IMR-90 (cell line): ENCODE data around the gene OR7D4. TPM values are rescaled to one million over a fixed set of nuclear protein-coding genes. Genes with fewer than 3 reads are reported as not detected.

Experiments used
- ATAC-seq: fragments of 200-7000 bp; cut with Tn5 transposase; 2 replicates; pipeline ENCODE4 v1.9.1; 2020; ENCODE audit warnings: low read depth, mild to moderate bottlenecking, moderate library complexity
- Bru-seq: library from RNA; stranded (reverse); fragments of 400-500 nt; gene quantifications from one replicate; lab custom pipeline; 2021; lab: Mats Ljungman, UMichigan
- BruChase-seq, 2 experiments: library from RNA; stranded (reverse); fragments of 400-500 nt; gene quantifications; one replicate each; lab custom pipeline; 2021; lab: Mats Ljungman, UMichigan
- BruUV-seq: library from RNA; stranded (reverse); fragments of 400-500 nt; replicated peaks from 2 replicates; lab custom pipeline; 2021; lab: Mats Ljungman, UMichigan
- CTCF ChIA-PET: fragments of 300-600 bp; formaldehyde crosslinking; extraction: SDS; loops from one replicate; lab custom pipeline; 2021; ENCODE audit warnings: antibody characterized with exemption; lab: Yijun Ruan, JAX
- POLR2A ChIA-PET: fragments of 300-600 bp; sonication (Branson Sonifier 250); formaldehyde crosslinking; loops from one replicate; lab custom pipeline; 2022; ENCODE audit warnings: antibody characterized with exemption; ENCODE audit not compliant: unreplicated experiment; lab: Charles Lee
- DNase-seq: peaks from one replicate; pipeline ENCODE4 v3.0.0; 2013
- H2AFZ ChIP-seq: replicated peaks from 2 replicates; pipeline ENCODE3; 2013; ENCODE audit warnings: low read length, mild to moderate bottlenecking; ENCODE audit not compliant: poor library complexity
- H2AK5ac ChIP-seq: 2 replicates; pipeline ENCODE4 v1.6.1; 2013; ENCODE audit warnings: low read depth, low read length, inconsistent platforms
- H2AK9ac ChIP-seq: replicated peaks from 2 replicates; pipeline ENCODE3; 2013; ENCODE audit warnings: mild to moderate bottlenecking, low read depth, low read length, moderate library complexity; ENCODE audit not compliant: poor library complexity
- H2BK120ac ChIP-seq: 2 replicates; pipeline ENCODE4 v1.6.1; 2013; ENCODE audit warnings: low read depth, low read length, inconsistent platforms
- H2BK15ac ChIP-seq: 3 replicates; pipeline ENCODE4 v1.6.1; 2013; ENCODE audit warnings: low read depth, low read length, inconsistent platforms
- H2BK20ac ChIP-seq: 2 replicates; pipeline ENCODE4 v1.6.1; 2013; ENCODE audit warnings: low read depth, mild to moderate bottlenecking, inconsistent platforms, low read length, moderate library complexity
- H2BK5ac ChIP-seq: 2 replicates; pipeline ENCODE4 v1.6.1; 2013; ENCODE audit warnings: mild to moderate bottlenecking, low read depth, low read length, inconsistent platforms; ENCODE audit not compliant: poor library complexity, severe bottlenecking
- H3K14ac ChIP-seq: replicated peaks from 2 replicates; pipeline ENCODE4 v1.6.1; 2013; ENCODE audit warnings: low read depth, low read length, inconsistent platforms
- H3K18ac ChIP-seq: 2 replicates; pipeline ENCODE4 v1.6.1; 2013; ENCODE audit warnings: low read depth, low read length, control low read depth
- H3K23ac ChIP-seq: 2 replicates; pipeline ENCODE4 v1.6.1; 2013; ENCODE audit warnings: low read depth, low read length, inconsistent platforms
- H3K27ac ChIP-seq: 2 replicates; pipeline ENCODE4 v1.5.1; 2013; ENCODE audit warnings: mild to moderate bottlenecking, control low read depth, low read length; ENCODE audit not compliant: insufficient read depth
- H3K27me3 ChIP-seq: 2 replicates; pipeline ENCODE4 v1.6.1; 2013; ENCODE audit warnings: low read length; ENCODE audit not compliant: control insufficient read depth, insufficient read depth
- H3K36me3 ChIP-seq: 2 replicates; pipeline ENCODE4 v1.6.1; 2013; ENCODE audit warnings: low read length, mixed read lengths; ENCODE audit not compliant: control insufficient read depth, insufficient read depth
- H3K4ac ChIP-seq: 2 replicates; pipeline ENCODE4 v1.6.1; 2013; ENCODE audit warnings: low read depth, low read length, inconsistent platforms
- H3K4me1 ChIP-seq: 2 replicates; pipeline ENCODE4 v1.6.1; 2013; ENCODE audit warnings: low read length, mixed read lengths; ENCODE audit not compliant: control insufficient read depth, insufficient read depth
- H3K4me2 ChIP-seq: 2 replicates; pipeline ENCODE4 v1.6.1; 2013; ENCODE audit warnings: low read depth, mild to moderate bottlenecking, control low read depth, low read length, moderate library complexity
- H3K4me3 ChIP-seq: 2 replicates; pipeline ENCODE4 v1.5.1; 2013; ENCODE audit warnings: low read depth, mild to moderate bottlenecking, control low read depth, low read length, moderate library complexity; ENCODE audit not compliant: insufficient read depth
- H3K56ac ChIP-seq: 2 replicates; pipeline ENCODE4 v1.6.1; 2013; ENCODE audit warnings: low read length, inconsistent platforms; ENCODE audit not compliant: insufficient read depth; ENCODE audit errors: extremely low read depth
- H3K79me1 ChIP-seq, 2 experiments: 2 replicates each; pipeline ENCODE4 v1.6.1; 2013; ENCODE audit warnings: low read length in 2 of 2, inconsistent platforms in 1 of 2, low read depth in 1 of 2
- H3K9ac ChIP-seq: 2 replicates; pipeline ENCODE4 v1.6.1; 2013; ENCODE audit warnings: low read depth, low read length, control low read depth
- H3K9me1 ChIP-seq: 2 replicates; pipeline ENCODE4 v1.6.1; 2013; ENCODE audit warnings: low read length, inconsistent platforms; ENCODE audit not compliant: insufficient read depth
- H3K9me3 ChIP-seq: 2 replicates; pipeline ENCODE4 v1.6.1; 2013; ENCODE audit warnings: low read length; ENCODE audit not compliant: control insufficient read depth, insufficient read depth
- H4K20me1 ChIP-seq: 2 replicates; pipeline ENCODE4 v1.6.1; 2013; ENCODE audit warnings: low read length, inconsistent platforms; ENCODE audit not compliant: insufficient read depth
- H4K5ac ChIP-seq: 2 replicates; pipeline ENCODE4 v1.6.1; 2013; ENCODE audit warnings: mild to moderate bottlenecking, low read depth, low read length, control low read depth
- H4K8ac ChIP-seq, 2 experiments: 2 replicates each; pipeline ENCODE4 v1.6.1; 2013; ENCODE audit warnings: low read depth in 2 of 2, low read length in 2 of 2, control low read depth in 1 of 2, inconsistent platforms in 1 of 2
- H4K91ac ChIP-seq: 2 replicates; pipeline ENCODE4 v1.6.1; 2013; ENCODE audit warnings: low read depth, low read length, inconsistent platforms; ENCODE audit not compliant: insufficient read depth
- BHLHE40 ChIP-seq: fragments of 150-350 bp; IDR thresholded peaks from 2 replicates; pipeline ENCODE4 v1.6.1; 2016; ENCODE audit warnings: mild to moderate bottlenecking, low read depth, low read length
- CEBPB ChIP-seq: IDR thresholded peaks from 2 replicates; pipeline ENCODE4 v1.6.1; 2012; ENCODE audit warnings: low read depth, low read length, improper control_type of control experiment
- CHD1 ChIP-seq: IDR thresholded peaks from 2 replicates; pipeline ENCODE4 v1.6.1; 2012; ENCODE audit warnings: low read depth, low read length, improper control_type of control experiment
- CTCF ChIP-seq: conservative IDR thresholded peaks from 2 replicates; pipeline ENCODE4 v1.5.1; 2012; ENCODE audit warnings: mild to moderate bottlenecking, low read depth, low read length, improper control_type of control experiment
- ELK1 ChIP-seq: fragments of 150-350 bp; IDR thresholded peaks from 2 replicates; pipeline ENCODE4 v1.6.1; 2016; ENCODE audit warnings: low read depth, mild to moderate bottlenecking, low read length, moderate library complexity, borderline replicate concordance
- FOS ChIP-seq: fragments of 150-350 bp; IDR thresholded peaks from 2 replicates; pipeline ENCODE4 v1.6.1; 2016; ENCODE audit warnings: low read depth, low read length
- MAFK ChIP-seq: IDR thresholded peaks from 2 replicates; pipeline ENCODE4 v1.6.1; 2012; ENCODE audit warnings: low read depth, low read length, improper control_type of control experiment
- MAZ ChIP-seq: IDR thresholded peaks from 2 replicates; pipeline ENCODE4 v1.6.1; 2012; ENCODE audit warnings: low read depth, mild to moderate bottlenecking, low read length, improper control_type of control experiment, moderate library complexity, borderline replicate concordance
- MXI1 ChIP-seq: IDR thresholded peaks from 2 replicates; pipeline ENCODE4 v1.6.1; 2012; ENCODE audit warnings: low read depth, mild to moderate bottlenecking, low read length, moderate library complexity, borderline replicate concordance
- NFE2L2 ChIP-seq: fragments of 150-350 bp; IDR thresholded peaks from 2 replicates; pipeline ENCODE4 v1.6.1; 2016; ENCODE audit warnings: low read depth, mild to moderate bottlenecking, low read length
- POLR2A ChIP-seq: IDR thresholded peaks from 2 replicates; pipeline ENCODE4 v1.6.1; 2012; ENCODE audit warnings: mild to moderate bottlenecking, low read depth, low read length
- RAD21 ChIP-seq: IDR thresholded peaks from 2 replicates; pipeline ENCODE4 v1.6.1; 2012; ENCODE audit warnings: low read length, improper control_type of control experiment
- RCOR1 ChIP-seq: IDR thresholded peaks from 2 replicates; pipeline ENCODE4 v1.6.1; 2012; ENCODE audit warnings: mild to moderate bottlenecking, low read length, improper control_type of control experiment; ENCODE audit not compliant: insufficient replicate concordance
- RFX5 ChIP-seq: IDR thresholded peaks from 2 replicates; pipeline ENCODE4 v1.8.0; 2012; ENCODE audit warnings: low read depth, mild to moderate bottlenecking, low read length, moderate library complexity
- SMC3 ChIP-seq: fragments of 150-350 bp; IDR thresholded peaks from 2 replicates; pipeline ENCODE4 v1.6.1; 2016; ENCODE audit warnings: low read depth, mild to moderate bottlenecking, antibody characterized with exemption, low read length, moderate library complexity
- USF2 ChIP-seq: fragments of 150-350 bp; IDR thresholded peaks from 2 replicates; pipeline ENCODE4 v1.6.1; 2017; ENCODE audit warnings: mild to moderate bottlenecking, antibody characterized with exemption, low read length, low read depth
- WGBS, 2 experiments: methylation state at CpG; one replicate each; pipeline versions ENCODE4 v1.1.5 to v1.1.7; 2013; ENCODE audit warnings: missing lambda C conversion rate in 2 of 2; ENCODE audit not compliant: insufficient read length in 1 of 2; ENCODE audit errors: extremely low coverage in 2 of 2; 5-methylcytosine and 5-hydroxymethylcytosine counted together
- dilution Hi-C: fragments of 300-500 bp; cut with HindIII; formaldehyde crosslinking; loops from one replicate; pipeline ENCODE4 v1.14.3; 2018; ENCODE audit warnings: low sequenced_read_pairs; ENCODE audit not compliant: unreplicated experiment
- in situ Hi-C: fragments of 300-500 bp; cut with MboI; formaldehyde crosslinking; loops from 3 replicates; pipeline ENCODE4 v1.14.3; 2019; ENCODE audit warnings: low sequenced_read_pairs, inconsistent platforms, mixed read lengths
- intact Hi-C: fragments of 100-400 bp; cut with micrococcal nuclease; formaldehyde crosslinking; loops from 2 replicates; pipeline ENCODE4 v1.10.0; 2022
- long read RNA-seq: library from polyadenylated mRNA; unstranded; transcript quantifications from one replicate; pipeline ENCODE4 v2.0.0, GENCODE V29; 2021; ENCODE audit not compliant: unreplicated experiment
- polyA plus RNA-seq, 3 experiments: library from polyadenylated mRNA; depleted of rRNA; stranded (reverse); fragments of >200 nt; gene quantifications; 2 replicates each; pipeline ENCODE4 v1.2.3, GENCODE V29; 2012; ENCODE audit warnings: low replicate concordance in 1 of 3
- total RNA-seq: library from RNA; depleted of rRNA; stranded (reverse); fragments of >200 nt; gene quantifications from 2 replicates; pipeline ENCODE4 v1.2.3, GENCODE V29; 2012; rRNA removed

Gene OR7D4
- total RNA-seq = not detected in 2 replicates
- not detected in 2 replicates for polyA plus RNA-seq (2012; rRNA removed)
- not detected in 2 replicates for polyA plus RNA-seq (2012; cell fraction: cytosol; rRNA removed)
- polyA plus RNA-seq (2012; cell fraction: nucleus; rRNA removed; ENCODE audit: low replicate concordance) = not detected in 2 replicates
- Bru-seq, nascent RNA = not detected
- not detected for BruChase-seq, experiment 1, labeled RNA remaining after a 6-hour chase
- not detected for BruChase-seq, experiment 2, labeled RNA remaining after a 2-hour chase
- long read RNA-seq = 0 reads

- H3K36me3 ChIP-seq = no peaks in the 10 kb centered on the region
- no peak within 1 kb of the TSS for H2BK15ac ChIP-seq
- no peak within 1 kb of the TSS for H2BK120ac ChIP-seq
- H3K27me3 ChIP-seq = no peaks in the 10 kb centered on the region
- no CpG with 5 or more reads among the region's 3 CpGs for WGBS, 2 experiments
- no peaks in the 10 kb centered on the region for H3K79me1 ChIP-seq
- no peaks in the 10 kb centered on the region for H4K20me1 ChIP-seq
- no peak within 1 kb of the TSS for H2AK5ac ChIP-seq
- no peak within 1 kb of the TSS for H3K56ac ChIP-seq
- H4K91ac ChIP-seq = no peak within 1 kb of the TSS
- H3K9ac ChIP-seq = no peak within 1 kb of the TSS
- H2AK9ac ChIP-seq = no peak within 1 kb of the TSS
- H4K8ac ChIP-seq = no peak within 1 kb of the TSS
- in situ Hi-C loops = no loop called here
- H3K14ac ChIP-seq = no peak within 1 kb of the TSS
- CTCF ChIA-PET = no interaction called here
- DNase-seq (no peak), ATAC-seq (no peak)
- H3K23ac ChIP-seq = no peak within 1 kb of the TSS
- H3K4ac ChIP-seq = no peak within 1 kb of the TSS
- peaks cover 9% of the 10 kb centered on the region for H3K9me3 ChIP-seq
- no peak within 1 kb of the TSS for H3K18ac ChIP-seq
- no peak within 1 kb of the TSS for H3K4me3 ChIP-seq
- no peaks in the 10 kb centered on the region for H3K9me1 ChIP-seq
- POLR2A ChIA-PET = no interaction called here
- no peaks in the 10 kb centered on the region for H3K4me1 ChIP-seq
- no peak within 1 kb of the TSS for H2BK5ac ChIP-seq
- no TSS peak for BruUV-seq
- intact Hi-C loops = no loop called here
- no peak within 1 kb of the TSS for H2BK20ac ChIP-seq
- H2AFZ ChIP-seq = no peak within 1 kb of the TSS
- no peak for TF ChIP-seq RCOR1
- TF ChIP-seq BHLHE40 = no peak
- TF ChIP-seq SMC3 = no peak
- TF ChIP-seq CHD1 = no peak
- no peak for TF ChIP-seq CTCF
- TF ChIP-seq NFE2L2 = no peak
- no peak for TF ChIP-seq RFX5
- no peak for TF ChIP-seq ELK1
- no peak for TF ChIP-seq CEBPB
- TF ChIP-seq MXI1 = no peak
- no peak for TF ChIP-seq MAFK
- no peak for TF ChIP-seq POLR2A
- TF ChIP-seq FOS = no peak
- TF ChIP-seq MAZ = no peak
- TF ChIP-seq RAD21 = no peak
- TF ChIP-seq USF2 = no peak
- H4K5ac ChIP-seq = no peak within 1 kb of the TSS
- H3K4me2 ChIP-seq = no peak within 1 kb of the TSS
- dilution Hi-C loops = no loop called here
- H3K27ac ChIP-seq = no peak within 1 kb of the TSS
Measured at GRCh38 chr19:9219489-9219888, at the start of gene OR7D4. TSS of gene OR7D4 (minus strand) at chr19:9219589. CDS start at chr19:9214837, 4,752 bp downstream.
